Gastrocnemius medialis (tissue), 4 donors: ENCODE measurements around the gene RERE. TPM values are rescaled to one million over a fixed set of nuclear protein-coding genes. Genes with fewer than 3 reads are reported as not detected.

ENCODE experiments used
- ATAC-seq, 2 donors: fragments of 150-250 bp; one replicate each; pipeline ENCODE4 v1.9.1; 2016
- DNase-seq, 2 donors: peaks; one replicate each; pipeline ENCODE4 v3.0.0-alpha.2; 2019
- H3K27ac ChIP-seq, 4 donors: fragments of 200-600 bp; sonication (generic); 1 replicate in 1 of 4; 2 replicates in 3 of 4; pipeline ENCODE4 v1.5.1; 2016 to 2018; ENCODE audit warnings: mild to moderate bottlenecking in 2 of 4, moderate library complexity in 1 of 4
- H3K27me3 ChIP-seq, 3 donors: fragments of 200-600 bp; sonication (generic) in 2 of 3; 1 replicate in 1 of 3; 2 replicates in 2 of 3; pipeline versions ENCODE4 v1.5.1 to v1.6.0; 2016 to 2019; ENCODE audit warnings: mild to moderate bottlenecking in 1 of 3, moderate library complexity in 1 of 3
- H3K36me3 ChIP-seq, 2 donors: fragments of 200-600 bp; sonication (generic) in 1 of 2; one replicate each; pipeline ENCODE4 v1.5.1; 2017 to 2018
- H3K4me1 ChIP-seq, 2 donors: fragments of 200-600 bp; sonication (generic) in 1 of 2; one replicate each; pipeline ENCODE4 v1.5.1; 2016 to 2017; ENCODE audit warnings: mild to moderate bottlenecking in 2 of 2
- H3K4me3 ChIP-seq, 4 donors: fragments of 200-600 bp; sonication (generic) in 3 of 4; 1 replicate in 1 of 4; 2 replicates in 3 of 4; pipeline ENCODE4 v1.5.1; 2016 to 2019; ENCODE audit warnings: mild to moderate bottlenecking in 2 of 4
- H3K9me3 ChIP-seq, 3 donors: fragments of 200-600 bp; sonication (generic) in 2 of 3; 1 replicate in 1 of 3; 2 replicates in 2 of 3; pipeline ENCODE4 v1.5.1; 2016 to 2019
- POLR2A ChIP-seq, 2 donors: fragments of 450-650 bp; IDR thresholded peaks; one replicate each; pipeline ENCODE4 v1.6.1; 2017; ENCODE audit warnings: antibody characterized with exemption in 2 of 2, mild to moderate bottlenecking in 2 of 2, moderate library complexity in 2 of 2
- in situ Hi-C, 4 donors: fragments of 200-750 bp; cut with MboI; loops; one replicate each; pipeline versions ENCODE4 v1.15.0 to v1.8.0; 2017; ENCODE audit warnings: low sequenced_read_pairs in 4 of 4
- intact Hi-C: fragments of 100-400 bp; cut with DNase I; formaldehyde crosslinking; loops from one replicate; pipeline ENCODE4 v1.15.1; 2023; ENCODE audit warnings: low total_unique reads
- total RNA-seq, 4 donors: library from RNA; depleted of rRNA; stranded (reverse); fragments of >200 nt; gene quantifications; one replicate each; pipeline versions ENCODE4 v1.1.0 to v1.2.3, GENCODE V29; 2016
- TF ChIP-seq, protein P1 (sequence below), 5 experiments: fragments of 450-650 bp in 3 of 5; fragments of 200-600 bp in 2 of 5; sonication (generic) in 2 of 5; IDR thresholded peaks in 4 of 5; conservative IDR thresholded peaks in 1 of 5; 1 replicate in 4 of 5; 2 replicates in 1 of 5; pipeline ENCODE4 v1.5.1; 2016 to 2019; ENCODE audit warnings: antibody characterized with exemption in 5 of 5, mild to moderate bottlenecking in 3 of 5, moderate library complexity in 3 of 5

RERE gene
- total RNA-seq, 4 donors from 2014 or later = 60.8 to 106 (median 102) TPM

DNA sequence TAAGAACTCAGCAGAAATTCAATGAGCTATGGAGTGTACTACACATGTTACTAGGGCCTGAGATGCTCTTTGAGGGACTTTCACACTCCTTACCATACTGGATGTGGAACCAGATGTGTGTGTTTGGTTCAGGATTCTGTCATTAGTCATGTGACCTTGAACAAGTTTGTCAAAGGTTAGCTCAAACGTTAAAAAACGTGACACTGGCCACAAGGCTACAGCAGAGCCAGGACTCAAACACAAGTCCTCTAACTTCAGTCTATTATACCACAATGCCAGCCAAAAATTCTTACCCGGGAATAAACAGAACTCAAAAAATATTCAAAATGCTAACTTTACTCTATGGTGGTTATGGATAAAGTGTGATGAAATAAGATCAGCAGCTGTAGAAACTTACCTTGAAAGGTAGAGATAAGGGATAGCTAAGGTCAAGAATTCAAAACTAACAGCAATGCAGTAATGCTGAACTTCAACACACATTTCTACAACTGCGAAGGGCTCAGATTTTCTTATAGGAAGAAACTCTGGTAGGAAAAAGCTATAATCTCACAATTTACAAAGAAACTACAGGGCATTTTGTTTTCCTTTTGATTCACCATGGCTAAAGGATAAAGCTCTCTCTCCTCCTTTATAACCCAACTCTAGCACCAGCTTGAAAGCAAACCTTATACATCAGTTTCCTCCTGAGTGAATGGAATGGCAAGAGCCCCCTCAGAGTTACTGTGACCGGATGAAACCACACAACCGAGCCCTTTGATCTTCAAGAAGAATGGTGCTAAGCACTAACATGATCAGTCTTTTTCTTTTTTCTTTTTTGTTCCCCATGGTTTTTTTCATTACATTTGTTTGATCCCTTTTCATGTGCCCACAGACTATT, 265.6 kb downstream of the RERE start:
- intact Hi-C loops = no loop called here

DNA sequence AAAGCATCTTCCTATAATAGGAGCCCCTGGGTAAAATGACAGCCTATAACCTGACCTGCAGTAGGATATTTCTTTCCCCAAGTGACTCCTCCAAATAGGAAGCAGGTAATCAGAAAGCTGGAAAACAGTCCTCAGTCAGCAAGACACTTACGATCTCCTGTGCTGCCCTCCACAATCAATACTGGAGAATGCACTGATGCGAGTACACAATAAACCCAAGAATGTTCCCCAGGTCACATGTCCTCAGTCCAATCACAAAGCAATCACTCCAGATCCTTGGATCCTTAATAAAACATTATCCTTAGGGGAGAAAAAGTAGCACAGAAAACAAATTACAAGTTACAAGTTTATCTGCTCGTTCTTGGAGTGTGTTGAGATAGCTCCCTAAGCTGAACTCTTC, 266.4 kb downstream of the RERE start:
- H3K27ac ChIP-seq = no peak overlapping the region
- H3K4me3 ChIP-seq = no peak overlapping the region
- no peak for TF ChIP-seq POLR2A (IDR thresholded peaks at IDR 0.05)
- TF ChIP-seq, protein P1, sequence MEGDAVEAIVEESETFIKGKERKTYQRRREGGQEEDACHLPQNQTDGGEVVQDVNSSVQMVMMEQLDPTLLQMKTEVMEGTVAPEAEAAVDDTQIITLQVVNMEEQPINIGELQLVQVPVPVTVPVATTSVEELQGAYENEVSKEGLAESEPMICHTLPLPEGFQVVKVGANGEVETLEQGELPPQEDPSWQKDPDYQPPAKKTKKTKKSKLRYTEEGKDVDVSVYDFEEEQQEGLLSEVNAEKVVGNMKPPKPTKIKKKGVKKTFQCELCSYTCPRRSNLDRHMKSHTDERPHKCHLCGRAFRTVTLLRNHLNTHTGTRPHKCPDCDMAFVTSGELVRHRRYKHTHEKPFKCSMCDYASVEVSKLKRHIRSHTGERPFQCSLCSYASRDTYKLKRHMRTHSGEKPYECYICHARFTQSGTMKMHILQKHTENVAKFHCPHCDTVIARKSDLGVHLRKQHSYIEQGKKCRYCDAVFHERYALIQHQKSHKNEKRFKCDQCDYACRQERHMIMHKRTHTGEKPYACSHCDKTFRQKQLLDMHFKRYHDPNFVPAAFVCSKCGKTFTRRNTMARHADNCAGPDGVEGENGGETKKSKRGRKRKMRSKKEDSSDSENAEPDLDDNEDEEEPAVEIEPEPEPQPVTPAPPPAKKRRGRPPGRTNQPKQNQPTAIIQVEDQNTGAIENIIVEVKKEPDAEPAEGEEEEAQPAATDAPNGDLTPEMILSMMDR (IDR thresholded peaks at IDR 0.05 in 4 of 5, conservative IDR thresholded peaks at IDR 0.05 in 1 of 5) = no peak
- H3K36me3 ChIP-seq = no peaks in the 10 kb centered on the region
- DNase-seq = no peak
- intact Hi-C loops = no loop called here
- H3K4me1 ChIP-seq = peaks cover 8 to 10% of the 10 kb centered on the region in 2 donors
- in situ Hi-C loops = loop anchor here in 1 of 4 donors (25.0 kb wide), 1 partner anchor 111 kb away; no protein-coding TSS in a partner anchor
- no peaks in the 10 kb centered on the region for H3K9me3 ChIP-seq
- no peak for ATAC-seq
- H3K27me3 ChIP-seq = no peaks in the 10 kb centered on the region

More for the DNA sequence above, 265.6 kb downstream of the RERE start:
- Histone ChIP-seq H3K27me3 (no peaks in the 10 kb centered on the region), H3K27ac (no peak overlapping the region), H3K9me3 (no peaks in the 10 kb centered on the region), H3K4me3 (no peak overlapping the region), H3K36me3 (no peaks in the 10 kb centered on the region), H3K4me1 (peaks cover 8 to 10% of the 10 kb centered on the region in 2 donors)
- no peak for TF ChIP-seq POLR2A (IDR thresholded peaks at IDR 0.05)
- TF ChIP-seq, protein P1 (IDR thresholded peaks at IDR 0.05 in 4 of 5, conservative IDR thresholded peaks at IDR 0.05 in 1 of 5) = no peak
- DNase-seq (no peak), ATAC-seq (no peak)
- in situ Hi-C loops = loop anchor here in 1 of 4 donors (25.0 kb wide), 1 partner anchor 110 kb away; no protein-coding TSS in a partner anchor

DNA sequence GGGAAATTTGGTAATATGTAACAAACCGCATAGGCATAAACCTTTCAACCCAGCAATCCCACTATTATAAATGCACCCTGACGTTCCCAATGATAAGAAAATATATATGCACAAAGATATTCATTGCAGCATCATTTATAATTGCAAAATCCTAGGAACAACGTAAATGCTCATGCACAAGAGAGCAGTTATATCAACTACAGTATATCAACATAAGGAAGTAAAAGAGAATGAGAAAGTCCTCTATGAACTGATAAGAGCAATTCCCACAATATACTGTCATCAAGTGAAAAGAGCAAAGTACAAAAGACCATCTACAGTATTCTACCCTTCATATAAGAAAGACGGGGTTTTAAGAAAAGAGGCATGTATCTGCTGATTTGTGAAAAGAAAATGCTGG, 269.6 kb downstream of the RERE start:
- intact Hi-C loops (no loop called here), in situ Hi-C loops (no loop called here)
- H3K36me3 ChIP-seq = no peaks in the 10 kb centered on the region
- DNase-seq = no peak
- ATAC-seq = no peak
- H3K4me1 ChIP-seq = peaks cover 0 to 3% of the 10 kb centered on the region in 2 donors
- TF ChIP-seq POLR2A (IDR thresholded peaks at IDR 0.05) = no peak
- TF ChIP-seq, protein P1 (IDR thresholded peaks at IDR 0.05 in 4 of 5, conservative IDR thresholded peaks at IDR 0.05 in 1 of 5) = no peak
- H3K4me3 ChIP-seq = no peak overlapping the region
- no peaks in the 10 kb centered on the region for H3K9me3 ChIP-seq
- H3K27ac ChIP-seq = no peak overlapping the region
- no peaks in the 10 kb centered on the region for H3K27me3 ChIP-seq

DNA sequence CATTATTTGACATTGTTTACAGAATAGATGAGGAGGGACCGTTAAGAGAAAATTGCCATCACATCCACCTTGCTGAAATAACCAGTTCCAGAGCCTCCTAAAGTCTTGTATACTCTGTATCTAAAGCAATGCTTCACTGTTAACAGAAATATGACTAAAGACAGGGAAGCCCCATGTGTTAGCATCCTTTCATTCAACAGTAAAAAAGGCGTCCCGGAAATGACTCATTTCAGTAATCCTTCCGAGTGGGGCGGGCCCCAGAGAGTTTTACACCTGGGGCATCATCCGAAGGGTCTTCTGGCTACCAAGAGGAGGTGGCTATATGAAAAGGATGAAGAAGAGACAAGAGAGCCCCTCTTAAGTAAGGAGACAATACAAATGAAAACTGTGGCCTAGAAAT, 272.4 kb downstream of the RERE start:
- intact Hi-C loops = no loop called here
- H3K9me3 ChIP-seq = no peaks in the 10 kb centered on the region

More for the DNA sequence above, 272.4 kb downstream of the RERE start:
- TF ChIP-seq, protein P1 (IDR thresholded peaks at IDR 0.05 in 4 of 5, conservative IDR thresholded peaks at IDR 0.05 in 1 of 5) = no peak
- no peak for TF ChIP-seq POLR2A (IDR thresholded peaks at IDR 0.05)
- ATAC-seq (no peak), DNase-seq (no peak)
- H3K27ac ChIP-seq = no peak overlapping the region
- in situ Hi-C loops = no loop called here
- H3K4me3 ChIP-seq = no peak overlapping the region
- no peaks in the 10 kb centered on the region for H3K36me3 ChIP-seq
- H3K4me1 ChIP-seq = peaks cover 8 to 11% of the 10 kb centered on the region in 2 donors
- no peaks in the 10 kb centered on the region for H3K27me3 ChIP-seq
